BLaER1 (cell line): ENCODE data around the gene NSFL1C.
A peak's percentile ranks its signal among the peaks of the same experiment; 100 is the strongest.

Source experiments
- H3K27ac ChIP-seq: shearing (Covaris generic); formaldehyde crosslinking; 2 replicates; pipeline ENCODE4 v1.8.1; 2022
- H3K27me3 ChIP-seq: shearing (Covaris generic); formaldehyde crosslinking; 2 replicates; pipeline ENCODE4 v1.8.1; 2022
- H3K36me3 ChIP-seq: shearing (Covaris generic); formaldehyde crosslinking; 2 replicates; pipeline ENCODE4 v1.8.1; 2022
- H3K4me1 ChIP-seq: shearing (Covaris generic); formaldehyde crosslinking; 2 replicates; pipeline ENCODE4 v1.8.1; 2022
- H3K4me2 ChIP-seq: shearing (Covaris generic); formaldehyde crosslinking; 2 replicates; pipeline ENCODE4 v1.8.1; 2022
- H3K4me3 ChIP-seq: shearing (Covaris generic); formaldehyde crosslinking; 2 replicates; pipeline ENCODE4 v1.8.1; 2022
- H3K9ac ChIP-seq: shearing (Covaris generic); formaldehyde crosslinking; 2 replicates; pipeline ENCODE4 v1.8.1; 2022
- H3K9me3 ChIP-seq: shearing (Covaris generic); formaldehyde crosslinking; 2 replicates; pipeline ENCODE4 v1.8.1; 2022
- H4K20me1 ChIP-seq: shearing (Covaris generic); formaldehyde crosslinking; 2 replicates; pipeline ENCODE4 v1.8.1; 2022
- Cebpa-rat ChIP-seq: shearing (Covaris generic); IDR thresholded peaks from 2 replicates; pipeline ENCODE4 v1.8.1; 2022

Gene NSFL1C

GRCh38 chr20:1462834-1463233, 3.8 kb downstream of the NSFL1C start:
- Histone ChIP-seq H3K27me3 (peaks cover 6% of the 10 kb centered on the region), H3K9me3 (no peaks in the 10 kb centered on the region), H3K36me3 (peaks cover 73% of the 10 kb centered on the region), H3K27ac (no peak overlapping the region), H3K9ac (no peak overlapping the region), H3K4me2 (no peak overlapping the region), H4K20me1 (peaks cover 86% of the 10 kb centered on the region), H3K4me1 (peaks cover 35% of the 10 kb centered on the region), H3K4me3 (no peak overlapping the region)
- no peak for TF ChIP-seq Cebpa-rat

GRCh38 chr20:1462001-1462400, 4.6 kb downstream of the NSFL1C start:
- no peaks in the 10 kb centered on the region for H3K9me3 ChIP-seq
- no peak overlapping the region for H3K4me3 ChIP-seq
- no peaks in the 10 kb centered on the region for H3K27me3 ChIP-seq
- H3K36me3 ChIP-seq, result peaks cover 79% of the 10 kb centered on the region
- no peak overlapping the region for H3K27ac ChIP-seq
- no peak overlapping the region for H3K4me2 ChIP-seq
- no peak for TF ChIP-seq Cebpa-rat
- H3K9ac ChIP-seq, result no peak overlapping the region
- peaks cover 27% of the 10 kb centered on the region for H3K4me1 ChIP-seq
- peaks cover 93% of the 10 kb centered on the region for H4K20me1 ChIP-seq

GRCh38 chr20:1460275-1460674, 6.4 kb downstream of the NSFL1C start:
- TF ChIP-seq Cebpa-rat, result no peak
- Histone ChIP-seq H3K4me3 (no peak overlapping the region), H3K9me3 (no peaks in the 10 kb centered on the region), H3K27ac (no peak overlapping the region), H3K4me2 (no peak overlapping the region), H3K4me1 (peaks cover 18% of the 10 kb centered on the region), H3K9ac (no peak overlapping the region), H3K36me3 (peaks cover 95% of the 10 kb centered on the region), H4K20me1 (peaks cover 89% of the 10 kb centered on the region), H3K27me3 (no peaks in the 10 kb centered on the region)

- no peak for TF ChIP-seq Cebpa-rat
- Histone ChIP-seq H3K36me3 (peaks cover 95% of the 10 kb centered on the region), H3K27ac (no peak overlapping the region), H3K9me3 (no peaks in the 10 kb centered on the region), H4K20me1 (peaks cover 68% of the 10 kb centered on the region), H3K27me3 (no peaks in the 10 kb centered on the region), H3K4me2 (no peak overlapping the region), H3K4me1 (no peaks in the 10 kb centered on the region), H3K4me3 (no peak overlapping the region), H3K9ac (no peak overlapping the region)
Observed at GRCh38 chr20:1457992-1458391, 8.7 kb downstream of the NSFL1C start.

GRCh38 chr20:1456300-1456699, 10.3 kb downstream of the NSFL1C start:
- TF ChIP-seq Cebpa-rat, result no peak
- no peak overlapping the region for H3K4me2 ChIP-seq
- no peaks in the 10 kb centered on the region for H3K9me3 ChIP-seq
- H3K9ac ChIP-seq, result no peak overlapping the region
- H3K36me3 ChIP-seq, result peaks cover 96% of the 10 kb centered on the region
- no peaks in the 10 kb centered on the region for H3K4me1 ChIP-seq
- no peak overlapping the region for H3K27ac ChIP-seq
- H3K27me3 ChIP-seq, result no peaks in the 10 kb centered on the region
- no peak overlapping the region for H3K4me3 ChIP-seq
- peaks cover 55% of the 10 kb centered on the region for H4K20me1 ChIP-seq

- TF ChIP-seq Cebpa-rat, result no peak
- Histone ChIP-seq H3K36me3 (peaks cover 95% of the 10 kb centered on the region), H3K9ac (no peak overlapping the region)
Observed at GRCh38 chr20:1450926-1451491, 15.6 kb downstream of the NSFL1C start.

GRCh38 chr20:1449370-1449769, 17.3 kb downstream of the NSFL1C start:
- no peak for TF ChIP-seq Cebpa-rat
- Histone ChIP-seq H3K9ac (peak overlapping the region; percentile 30; the same call in 1 of the 2 replicates), H3K4me3 (no peak overlapping the region), H3K4me2 (peak overlapping the region; percentile 46), H4K20me1 (peaks cover 26% of the 10 kb centered on the region), H3K27ac (no peak overlapping the region; the same call in 1 of the 2 replicates), H3K36me3 (peaks cover 95% of the 10 kb centered on the region), H3K27me3 (no peaks in the 10 kb centered on the region), H3K9me3 (no peaks in the 10 kb centered on the region), H3K4me1 (peaks cover 27% of the 10 kb centered on the region)

More at GRCh38 chr20:1450926-1451491, 15.6 kb downstream of the NSFL1C start:
- Histone ChIP-seq H3K27ac (no peak overlapping the region), H3K27me3 (no peaks in the 10 kb centered on the region), H3K4me2 (no peak overlapping the region), H3K4me3 (no peak overlapping the region), H3K9me3 (no peaks in the 10 kb centered on the region), H3K4me1 (peaks cover 19% of the 10 kb centered on the region), H4K20me1 (peaks cover 35% of the 10 kb centered on the region)

- peaks cover 95% of the 10 kb centered on the region for H3K36me3 ChIP-seq
- H3K4me1 ChIP-seq, result peaks cover 39% of the 10 kb centered on the region
- no peak overlapping the region for H3K4me2 ChIP-seq
- no peak overlapping the region for H3K4me3 ChIP-seq
- H3K9me3 ChIP-seq, result no peaks in the 10 kb centered on the region
- H3K27ac ChIP-seq, result no peak overlapping the region
- no peak for TF ChIP-seq Cebpa-rat
- H4K20me1 ChIP-seq, result peaks cover 33% of the 10 kb centered on the region
- H3K9ac ChIP-seq, result no peak overlapping the region
- no peaks in the 10 kb centered on the region for H3K27me3 ChIP-seq
Observed at GRCh38 chr20:1448081-1448620, 18.5 kb downstream of the NSFL1C start.

- no peak overlapping the region for H3K4me3 ChIP-seq
- H3K9me3 ChIP-seq, result no peaks in the 10 kb centered on the region
- TF ChIP-seq Cebpa-rat, result no peak
- no peak overlapping the region for H3K9ac ChIP-seq
- H3K36me3 ChIP-seq, result peaks cover 95% of the 10 kb centered on the region
- no peak overlapping the region for H3K4me2 ChIP-seq
- peaks cover 48% of the 10 kb centered on the region for H3K4me1 ChIP-seq
- H4K20me1 ChIP-seq, result peaks cover 45% of the 10 kb centered on the region
- H3K27ac ChIP-seq, result no peak overlapping the region
- H3K27me3 ChIP-seq, result no peaks in the 10 kb centered on the region
Observed at GRCh38 chr20:1446536-1446935, 20.1 kb downstream of the NSFL1C start.

- H3K4me3 ChIP-seq, result no peak overlapping the region
- peaks cover 86% of the 10 kb centered on the region for H3K36me3 ChIP-seq
Observed at GRCh38 chr20:1443085-1443484, 23.6 kb downstream of the NSFL1C start.

GRCh38 chr20:1442304-1442703, 24.3 kb downstream of the NSFL1C start:
- Histone ChIP-seq H3K36me3 (peaks cover 78% of the 10 kb centered on the region), H3K27ac (no peak overlapping the region), H4K20me1 (peaks cover 44% of the 10 kb centered on the region), H3K9me3 (no peaks in the 10 kb centered on the region), H3K27me3 (no peaks in the 10 kb centered on the region), H3K9ac (no peak overlapping the region), H3K4me2 (peak overlapping the region; percentile 75), H3K4me1 (peaks cover 61% of the 10 kb centered on the region), H3K4me3 (no peak overlapping the region)
- no peak for TF ChIP-seq Cebpa-rat

More at GRCh38 chr20:1443085-1443484, 23.6 kb downstream of the NSFL1C start:
- peaks cover 54% of the 10 kb centered on the region for H3K4me1 ChIP-seq
- peak overlapping the region; percentile 47 for H3K9ac ChIP-seq
- H3K9me3 ChIP-seq, result no peaks in the 10 kb centered on the region
- TF ChIP-seq Cebpa-rat, result no peak
- H3K4me2 ChIP-seq, result peak overlapping the region; percentile 75
- H3K27me3 ChIP-seq, result no peaks in the 10 kb centered on the region
- peaks cover 44% of the 10 kb centered on the region for H4K20me1 ChIP-seq
- H3K27ac ChIP-seq, result peak overlapping the region; percentile 33; the same call in 1 of the 2 replicates
